Measurements from ENCODE around the gene LRRC36.
A peak's percentile ranks its signal among the peaks of the same experiment; 100 is the strongest.

LRRC36 gene

DNA sequence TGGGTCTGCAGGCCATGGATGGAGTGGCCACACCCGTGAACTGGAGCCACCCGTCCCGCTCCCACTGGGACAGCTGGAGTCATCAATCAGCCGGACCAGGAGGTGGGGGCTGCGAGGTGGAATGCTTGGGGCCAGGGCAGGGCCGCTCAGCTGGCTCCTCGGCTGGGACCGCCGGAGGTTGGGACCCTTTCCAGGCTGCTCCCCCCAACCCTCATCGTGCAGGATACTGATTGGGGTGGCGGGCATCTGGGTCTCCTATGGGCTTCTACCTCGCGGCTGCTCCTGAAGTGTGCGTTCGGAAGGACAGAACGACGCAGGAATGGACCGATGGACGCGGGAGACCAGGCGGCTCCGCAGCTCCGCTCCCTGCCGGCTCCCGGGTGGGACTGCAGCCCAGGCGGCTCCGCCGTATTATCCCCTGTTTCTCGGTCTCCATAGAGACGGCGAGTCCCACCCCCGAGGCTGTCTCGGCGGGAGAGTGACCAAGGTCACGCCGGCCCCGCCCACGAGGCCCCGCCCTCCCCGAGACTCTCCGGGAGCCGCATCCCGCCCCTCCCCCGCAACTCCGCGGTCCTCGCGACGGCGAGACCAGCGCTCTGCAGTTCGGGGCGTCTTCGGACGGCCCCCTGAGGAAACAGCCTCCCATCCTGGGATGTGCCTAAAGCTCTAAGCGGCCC lies 66.6 kb downstream of the LRRC36 start, which contains the start of gene TPPP3:
Gene TPPP3, minus strand, starts transcription at position 388 of the 677 bp plus-strand sequence. CDS start 2,387 bp downstream, outside the sequence.
- Histone ChIP-seq H3K9me3 (no peaks in the 10 kb centered on the region), H3K27ac (peak within 1 kb of the TSS; percentile 60 to 62), H3K27me3 (peaks cover 0 to 78% of the 10 kb centered on the region in 2 donors), H3K4me3 (peak within 1 kb of the TSS; percentile 32 to 48), H3K36me3 (no peaks in the 10 kb centered on the region), H3K4me1 (peaks cover 0 to 63% (median 38%) of the 10 kb centered on the region in 4 donors)
- peak; percentile 89 to 90 for DNase-seq
- TF ChIP-seq, protein P1, sequence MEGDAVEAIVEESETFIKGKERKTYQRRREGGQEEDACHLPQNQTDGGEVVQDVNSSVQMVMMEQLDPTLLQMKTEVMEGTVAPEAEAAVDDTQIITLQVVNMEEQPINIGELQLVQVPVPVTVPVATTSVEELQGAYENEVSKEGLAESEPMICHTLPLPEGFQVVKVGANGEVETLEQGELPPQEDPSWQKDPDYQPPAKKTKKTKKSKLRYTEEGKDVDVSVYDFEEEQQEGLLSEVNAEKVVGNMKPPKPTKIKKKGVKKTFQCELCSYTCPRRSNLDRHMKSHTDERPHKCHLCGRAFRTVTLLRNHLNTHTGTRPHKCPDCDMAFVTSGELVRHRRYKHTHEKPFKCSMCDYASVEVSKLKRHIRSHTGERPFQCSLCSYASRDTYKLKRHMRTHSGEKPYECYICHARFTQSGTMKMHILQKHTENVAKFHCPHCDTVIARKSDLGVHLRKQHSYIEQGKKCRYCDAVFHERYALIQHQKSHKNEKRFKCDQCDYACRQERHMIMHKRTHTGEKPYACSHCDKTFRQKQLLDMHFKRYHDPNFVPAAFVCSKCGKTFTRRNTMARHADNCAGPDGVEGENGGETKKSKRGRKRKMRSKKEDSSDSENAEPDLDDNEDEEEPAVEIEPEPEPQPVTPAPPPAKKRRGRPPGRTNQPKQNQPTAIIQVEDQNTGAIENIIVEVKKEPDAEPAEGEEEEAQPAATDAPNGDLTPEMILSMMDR (IDR thresholded peaks at IDR 0.05), result peak; percentile 59 to 70
- intact Hi-C loops (cut with DNase I; ENCODE audit: low total_unique reads), result no loop called here

- H3K36me3 ChIP-seq, result no peaks in the 10 kb centered on the region
- peak in 1 of 2 donors; percentile 65 for DNase-seq
- H3K4me3 ChIP-seq, result peak overlapping the region; percentile 32 to 48
- peaks cover 0 to 63% (median 38%) of the 10 kb centered on the region in 4 donors for H3K4me1 ChIP-seq
- no peaks in the 10 kb centered on the region for H3K9me3 ChIP-seq
- TF ChIP-seq, protein P1 (IDR thresholded peaks at IDR 0.05), result no peak
- peaks cover 0 to 78% of the 10 kb centered on the region in 2 donors for H3K27me3 ChIP-seq
- H3K27ac ChIP-seq, result peak overlapping the region; percentile 60 to 62
- intact Hi-C loops (cut with DNase I; ENCODE audit: low total_unique reads), result no loop called here
Measured at GRCh38 chr16:67393788-67394154, 67.2 kb downstream of the LRRC36 start.

- Histone ChIP-seq H3K27me3 (peaks cover 0 to 84% of the 10 kb centered on the region in 2 donors), H3K4me1 (peaks cover 0 to 70% (median 40%) of the 10 kb centered on the region in 4 donors), H3K4me3 (peak overlapping the region; percentile 32 to 48), H3K36me3 (no peaks in the 10 kb centered on the region), H3K27ac (peak overlapping the region; percentile 60 to 62), H3K9me3 (no peaks in the 10 kb centered on the region)
- DNase-seq, result peak in 1 of 2 donors; percentile 68
- intact Hi-C loops (cut with DNase I; ENCODE audit: low total_unique reads), result no loop called here
- TF ChIP-seq, protein P1 (IDR thresholded peaks at IDR 0.05), result no peak
Measured at GRCh38 chr16:67394155-67395104, 67.8 kb downstream of the LRRC36 start.

DNA sequence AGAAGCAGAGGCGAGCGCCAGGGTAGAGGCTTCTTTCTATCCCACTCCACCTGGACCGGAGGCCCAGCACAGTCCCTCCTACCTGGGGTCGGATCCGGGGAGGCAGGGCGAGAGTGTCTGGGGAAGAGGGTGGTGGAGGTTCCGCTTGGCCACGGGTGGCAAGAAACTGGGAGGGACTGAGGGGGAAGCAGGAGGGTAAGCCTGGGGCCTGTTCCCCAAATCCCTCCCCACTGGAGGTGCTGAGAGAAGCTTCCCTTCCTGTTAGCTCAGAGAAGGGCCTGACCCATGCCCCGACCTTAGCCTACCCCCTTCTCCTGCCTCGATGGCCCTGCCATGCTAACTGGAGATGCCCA lies 68.5 kb downstream of the LRRC36 start:
- Histone ChIP-seq H3K27ac (no peak overlapping the region), H3K4me1 (peaks cover 0 to 74% (median 41%) of the 10 kb centered on the region in 4 donors), H3K27me3 (peaks cover 0 to 88% of the 10 kb centered on the region in 2 donors), H3K4me3 (no peak overlapping the region), H3K36me3 (no peaks in the 10 kb centered on the region), H3K9me3 (no peaks in the 10 kb centered on the region)
- intact Hi-C loops (cut with DNase I; ENCODE audit: low total_unique reads), result no loop called here
- TF ChIP-seq, protein P1 (IDR thresholded peaks at IDR 0.05), result no peak
- no peak for DNase-seq

- no peaks in the 10 kb centered on the region for H3K9me3 ChIP-seq
- intact Hi-C loops (cut with DNase I; ENCODE audit: low total_unique reads), result no loop called here
- DNase-seq, result no peak
- no peak overlapping the region for H3K4me3 ChIP-seq
- H3K4me1 ChIP-seq, result peaks cover 0 to 74% (median 41%) of the 10 kb centered on the region in 4 donors
- peaks cover 0 to 88% of the 10 kb centered on the region in 2 donors for H3K27me3 ChIP-seq
- H3K36me3 ChIP-seq, result peaks cover 0 to 2% (median 0%) of the 10 kb centered on the region in 3 donors
- TF ChIP-seq, protein P1 (IDR thresholded peaks at IDR 0.05), result no peak
- H3K27ac ChIP-seq, result no peak overlapping the region
Measured at GRCh38 chr16:67395458-67396158, 69.0 kb downstream of the LRRC36 start.
